GM13976 (cell line): ENCODE data around the gene KIF16B.

ENCODE experiments used
- DNase-seq: peaks from one replicate; pipeline ENCODE4 v3.0.0; 2012; ENCODE audit warnings: low spot score
- CTCF ChIP-seq: IDR thresholded peaks from 2 replicates; pipeline ENCODE4 v1.5.1; 2012; ENCODE audit warnings: borderline replicate concordance, mild to moderate bottlenecking; ENCODE audit not compliant: insufficient read depth; ENCODE audit errors: extremely low read depth, missing control alignments, control extremely low read depth
- in situ Hi-C: fragments of 300-500 bp; cut with MboI; formaldehyde crosslinking; loops from one replicate; pipeline ENCODE4 v1.12.0; 2022; ENCODE audit warnings: low sequenced_read_pairs, mixed read lengths, inconsistent platforms; ENCODE audit not compliant: unreplicated experiment

KIF16B gene

GRCh38 chr20:16272780-16273360 lies 300.4 kb downstream of the KIF16B start:
- in situ Hi-C loops, result no loop called here
- TF ChIP-seq CTCF, result no peak

GRCh38 chr20:16271450-16271849 lies 301.8 kb downstream of the KIF16B start:
- no peak for DNase-seq
- TF ChIP-seq CTCF, result no peak
- in situ Hi-C loops, result no loop called here

More at GRCh38 chr20:16272780-16273360, 300.4 kb downstream of the KIF16B start:
- DNase-seq, result no peak

GRCh38 chr20:16270989-16271388 lies 302.3 kb downstream of the KIF16B start:
- no peak for DNase-seq
- TF ChIP-seq CTCF, result no peak
- in situ Hi-C loops, result no loop called here

DNA sequence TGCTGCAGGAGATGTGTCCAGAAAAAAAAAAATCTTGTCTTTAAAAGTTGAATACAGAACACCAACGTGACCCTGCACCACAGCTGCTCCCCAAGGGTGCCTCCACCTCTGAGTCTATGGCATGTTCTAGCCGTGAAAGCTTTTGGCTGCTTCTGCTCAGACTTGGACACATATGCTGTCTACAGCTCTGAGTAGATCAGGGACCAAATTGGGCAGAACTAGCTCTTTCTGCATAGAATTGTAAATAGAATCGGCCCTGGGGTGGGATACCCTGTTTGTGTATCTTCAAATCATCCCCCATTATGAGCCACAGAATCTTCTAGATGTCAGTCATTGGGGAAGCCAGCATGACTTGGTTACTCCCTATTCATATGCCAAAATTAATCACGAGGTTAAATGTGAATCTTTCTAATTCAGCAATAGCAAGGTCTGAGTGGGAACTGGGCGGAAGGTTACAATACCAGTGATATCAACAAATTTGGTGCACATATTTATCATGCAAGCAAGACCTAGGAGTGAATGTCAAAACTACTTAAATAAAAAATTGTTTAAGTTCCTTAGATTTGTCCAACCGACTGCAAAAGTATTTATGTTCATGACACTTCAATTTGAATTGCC lies 302.8 kb downstream of the KIF16B start:
- DNase-seq, result no peak
- in situ Hi-C loops, result no loop called here
- TF ChIP-seq CTCF, result no peak

GRCh38 chr20:16267526-16267925 lies 305.7 kb downstream of the KIF16B start:
- in situ Hi-C loops, result no loop called here
- no peak for TF ChIP-seq CTCF
- no peak for DNase-seq

DNA sequence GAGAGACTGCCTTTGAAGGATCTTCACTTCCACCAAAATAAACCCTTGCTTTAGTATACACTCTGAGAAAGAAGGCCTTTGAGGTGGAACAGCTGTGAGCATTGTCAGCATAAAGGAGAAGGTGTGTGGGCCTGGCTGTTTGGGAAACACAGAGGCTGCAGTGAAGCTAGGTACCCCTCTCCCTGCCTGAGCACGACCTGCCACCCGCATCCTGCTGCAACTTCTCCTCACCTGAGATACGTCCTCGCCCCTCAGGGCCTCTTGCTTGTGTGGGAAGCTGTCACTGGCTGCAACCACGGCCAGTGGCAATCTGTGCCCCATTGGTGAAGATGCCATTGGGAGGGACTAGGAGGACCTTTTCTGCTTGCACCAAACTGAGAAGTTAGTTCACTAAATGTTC lies 307.9 kb downstream of the KIF16B start:
- no peak for DNase-seq
- TF ChIP-seq CTCF, result no peak
- in situ Hi-C loops, result no loop called here

GRCh38 chr20:16263582-16263981 lies 309.7 kb downstream of the KIF16B start:
- no peak for TF ChIP-seq CTCF
- in situ Hi-C loops, result no loop called here
- DNase-seq, result no peak
